OCI-LY1 (cell line): ENCODE data around the gene RAD52.

Experiments
- H2AFZ ChIP-seq: fragments of 200-600 bp; sonication (generic), shearing (Covaris generic); 2 replicates; pipeline ENCODE4 v1.6.0; 2014; ENCODE audit warnings: antibody characterized with exemption, mild to moderate bottlenecking, low read length
- H3F3A ChIP-seq: fragments of 200-600 bp; sonication (generic), shearing (Covaris generic); 2 replicates; pipeline ENCODE4 v1.6.0; 2014; ENCODE audit warnings: mild to moderate bottlenecking, antibody characterized with exemption, low read length, moderate library complexity; ENCODE audit not compliant: insufficient read depth
- H3K27ac ChIP-seq: fragments of 200-600 bp; sonication (generic); 2 replicates; pipeline ENCODE4 v1.5.1; 2014; ENCODE audit warnings: low read length, mixed run types, mild to moderate bottlenecking, low read depth; ENCODE audit not compliant: poor library complexity, severe bottlenecking
- H3K27me3 ChIP-seq: fragments of 200-600 bp; sonication (generic); 2 replicates; pipeline ENCODE4 v1.6.0; 2014; ENCODE audit warnings: antibody characterized with exemption, mild to moderate bottlenecking, low read length, moderate library complexity; ENCODE audit not compliant: insufficient read depth
- H3K36me3 ChIP-seq: fragments of 200-600 bp; sonication (generic); 2 replicates; pipeline ENCODE4 v1.6.1; 2014; ENCODE audit warnings: mild to moderate bottlenecking, antibody characterized with exemption, low read length, moderate library complexity, mixed read lengths; ENCODE audit not compliant: insufficient read depth
- H3K4me1 ChIP-seq: fragments of 200-600 bp; sonication (generic); 2 replicates; pipeline ENCODE4 v1.5.1; 2014; ENCODE audit warnings: mild to moderate bottlenecking, low read length, moderate library complexity; ENCODE audit not compliant: insufficient read depth, severe bottlenecking
- H3K4me2 ChIP-seq: fragments of 200-600 bp; sonication (generic), shearing (Covaris generic); 2 replicates; pipeline ENCODE4 v1.6.1; 2014; ENCODE audit warnings: low read length
- H3K4me3 ChIP-seq: fragments of 200-600 bp; sonication (generic); 2 replicates; pipeline ENCODE4 v1.5.1; 2014; ENCODE audit warnings: low read length, low read depth, mild to moderate bottlenecking, mixed read lengths; ENCODE audit not compliant: poor library complexity, severe bottlenecking
- H3K79me2 ChIP-seq: fragments of 200-600 bp; shearing (Covaris generic); 2 replicates; pipeline ENCODE4 v1.6.1; 2016; ENCODE audit warnings: mixed run types, low read length, mixed read lengths; ENCODE audit not compliant: insufficient read depth
- H3K9ac ChIP-seq: fragments of 200-600 bp; sonication (generic), shearing (Covaris generic); 2 replicates; pipeline ENCODE4 v1.6.1; 2014; ENCODE audit warnings: mild to moderate bottlenecking, low read length, mixed read lengths
- H3K9me2 ChIP-seq: fragments of 200-600 bp; sonication (generic), shearing (Covaris generic); 2 replicates; pipeline ENCODE4 v1.6.1; 2014; ENCODE audit warnings: low read depth, mild to moderate bottlenecking, low read length, mixed read lengths
- H3K9me3 ChIP-seq: fragments of 200-600 bp; shearing (Covaris generic); 2 replicates; pipeline ENCODE4 v1.6.1; 2014; ENCODE audit warnings: low read length, mixed read lengths
- H4K20me1 ChIP-seq: fragments of 200-600 bp; sonication (generic), shearing (Covaris generic); 2 replicates; pipeline ENCODE4 v1.6.0; 2016; ENCODE audit warnings: mild to moderate bottlenecking, low read length; ENCODE audit not compliant: insufficient read depth
- EZH2 ChIP-seq: fragments of 200-600 bp; sonication (generic), shearing (Covaris generic); IDR thresholded peaks from 2 replicates; pipeline ENCODE4 v1.8.0; 2017; ENCODE audit warnings: borderline replicate concordance, mixed run types, mild to moderate bottlenecking, antibody characterized with exemption, low read length, moderate library complexity, mixed read lengths
- TF ChIP-seq, protein P1 (sequence below): fragments of 200-600 bp; sonication (generic), shearing (Covaris generic); IDR thresholded peaks from 2 replicates; pipeline ENCODE4 v1.5.1; 2017; ENCODE audit warnings: mild to moderate bottlenecking, antibody characterized with exemption, low read length, moderate library complexity, mixed read lengths

The RAD52 gene

DNA sequence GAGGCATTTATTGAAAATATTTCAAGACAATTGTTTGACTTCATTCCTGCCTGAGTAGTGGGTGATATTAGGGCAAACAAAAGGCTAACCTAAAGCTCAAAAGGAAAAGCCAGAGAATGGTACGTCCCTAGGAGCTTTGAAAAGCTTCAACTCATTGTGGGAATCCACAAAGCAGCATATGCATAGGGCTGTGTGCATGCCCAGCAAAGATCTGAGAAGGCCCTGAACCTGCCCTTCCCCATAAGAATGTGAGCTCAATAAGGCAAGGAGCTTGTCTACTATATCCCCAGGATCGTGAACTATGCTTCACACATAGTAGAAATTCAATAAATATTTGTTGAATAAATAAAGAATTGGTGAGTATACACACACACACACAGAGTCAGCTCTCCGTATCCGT, 19.1 kb upstream of the RAD52 start:
- TF ChIP-seq, protein P1, sequence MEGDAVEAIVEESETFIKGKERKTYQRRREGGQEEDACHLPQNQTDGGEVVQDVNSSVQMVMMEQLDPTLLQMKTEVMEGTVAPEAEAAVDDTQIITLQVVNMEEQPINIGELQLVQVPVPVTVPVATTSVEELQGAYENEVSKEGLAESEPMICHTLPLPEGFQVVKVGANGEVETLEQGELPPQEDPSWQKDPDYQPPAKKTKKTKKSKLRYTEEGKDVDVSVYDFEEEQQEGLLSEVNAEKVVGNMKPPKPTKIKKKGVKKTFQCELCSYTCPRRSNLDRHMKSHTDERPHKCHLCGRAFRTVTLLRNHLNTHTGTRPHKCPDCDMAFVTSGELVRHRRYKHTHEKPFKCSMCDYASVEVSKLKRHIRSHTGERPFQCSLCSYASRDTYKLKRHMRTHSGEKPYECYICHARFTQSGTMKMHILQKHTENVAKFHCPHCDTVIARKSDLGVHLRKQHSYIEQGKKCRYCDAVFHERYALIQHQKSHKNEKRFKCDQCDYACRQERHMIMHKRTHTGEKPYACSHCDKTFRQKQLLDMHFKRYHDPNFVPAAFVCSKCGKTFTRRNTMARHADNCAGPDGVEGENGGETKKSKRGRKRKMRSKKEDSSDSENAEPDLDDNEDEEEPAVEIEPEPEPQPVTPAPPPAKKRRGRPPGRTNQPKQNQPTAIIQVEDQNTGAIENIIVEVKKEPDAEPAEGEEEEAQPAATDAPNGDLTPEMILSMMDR, result no peak
- TF ChIP-seq EZH2, result no peak
- H3K4me2 ChIP-seq, result no peak overlapping the region
- no peaks in the 10 kb centered on the region for H3K4me1 ChIP-seq
- no peaks in the 10 kb centered on the region for H3K9me2 ChIP-seq
- no peaks in the 10 kb centered on the region for H3K36me3 ChIP-seq
- no peak overlapping the region for H3K27ac ChIP-seq
- no peaks in the 10 kb centered on the region for H3F3A ChIP-seq
- H3K9ac ChIP-seq, result no peak overlapping the region
- no peak overlapping the region for H3K4me3 ChIP-seq
- no peaks in the 10 kb centered on the region for H3K79me2 ChIP-seq
- no peaks in the 10 kb centered on the region for H4K20me1 ChIP-seq
- H2AFZ ChIP-seq, result no peak overlapping the region
- no peaks in the 10 kb centered on the region for H3K9me3 ChIP-seq
- H3K27me3 ChIP-seq, result no peaks in the 10 kb centered on the region

DNA sequence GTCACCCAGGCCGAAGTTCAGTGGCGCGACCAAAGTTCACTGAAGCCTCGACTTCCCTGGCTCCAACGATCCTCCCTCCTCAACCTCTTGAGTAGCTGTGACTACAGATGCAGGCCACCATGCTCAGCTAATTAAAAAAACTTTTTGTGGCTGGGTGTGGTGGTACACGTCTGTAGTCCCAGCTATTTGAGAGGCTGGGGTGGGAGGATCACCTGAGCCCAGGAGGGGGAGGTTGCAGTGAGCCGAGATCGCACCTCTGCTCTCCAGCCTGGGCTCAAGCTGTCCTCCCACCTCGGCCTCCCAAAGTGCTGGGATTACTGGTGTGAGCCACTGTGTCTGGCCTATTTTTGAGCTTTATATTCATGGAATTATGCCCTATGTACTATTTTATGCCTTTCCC, 18.1 kb upstream of the RAD52 start:
- H3K79me2 ChIP-seq, result no peaks in the 10 kb centered on the region
- no peaks in the 10 kb centered on the region for H4K20me1 ChIP-seq
- H3F3A ChIP-seq, result no peaks in the 10 kb centered on the region
- no peaks in the 10 kb centered on the region for H3K9me2 ChIP-seq
- H3K27me3 ChIP-seq, result no peaks in the 10 kb centered on the region
- H3K36me3 ChIP-seq, result no peaks in the 10 kb centered on the region
- TF ChIP-seq, protein P1, result no peak
- no peak for TF ChIP-seq EZH2
- no peak overlapping the region for H2AFZ ChIP-seq
- no peak overlapping the region for H3K27ac ChIP-seq
- no peaks in the 10 kb centered on the region for H3K4me1 ChIP-seq
- no peak overlapping the region for H3K4me3 ChIP-seq
- no peak overlapping the region for H3K4me2 ChIP-seq
- H3K9ac ChIP-seq, result no peak overlapping the region
- no peaks in the 10 kb centered on the region for H3K9me3 ChIP-seq

DNA sequence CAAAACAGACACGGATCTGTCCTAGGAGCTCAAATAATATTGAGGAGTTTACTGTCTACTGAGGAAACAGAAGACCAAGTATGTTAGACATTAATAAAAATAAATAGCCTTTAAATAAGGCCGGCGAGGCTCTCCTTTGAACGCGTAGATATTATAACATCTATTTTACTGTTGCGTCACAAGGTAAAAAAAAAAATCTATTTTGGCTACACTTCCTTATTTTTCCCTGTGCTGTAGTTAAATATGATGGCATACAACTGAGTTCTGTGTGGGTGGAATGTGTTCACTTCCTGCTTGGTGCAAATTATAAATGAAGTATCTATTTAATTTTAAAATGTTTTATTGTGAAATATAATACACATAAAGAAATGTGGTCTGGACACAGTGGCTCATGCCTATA, 17.2 kb upstream of the RAD52 start:
- Histone ChIP-seq H3K79me2 (no peaks in the 10 kb centered on the region), H3K9ac (no peak overlapping the region), H3F3A (no peaks in the 10 kb centered on the region), H3K27ac (no peak overlapping the region), H3K4me1 (no peaks in the 10 kb centered on the region), H3K4me3 (no peak overlapping the region), H3K27me3 (no peaks in the 10 kb centered on the region), H2AFZ (no peak overlapping the region), H3K9me2 (no peaks in the 10 kb centered on the region), H3K36me3 (no peaks in the 10 kb centered on the region), H3K9me3 (no peaks in the 10 kb centered on the region), H3K4me2 (no peak overlapping the region), H4K20me1 (no peaks in the 10 kb centered on the region)
- TF ChIP-seq, protein P1, result no peak
- no peak for TF ChIP-seq EZH2
